Right lobe of liver (tissue), 4 donors: ENCODE measurements around the gene CMC4.

Source experiments
- POLR2A ChIP-seq: fragments of 450-650 bp; IDR thresholded peaks from one replicate; pipeline ENCODE4 v1.6.1; 2017; ENCODE audit warnings: antibody characterized with exemption, mild to moderate bottlenecking
- TF ChIP-seq, protein P1 (sequence below), 4 donors: fragments of 200-600 bp in 3 of 4; fragments of 450-650 bp in 1 of 4; IDR thresholded peaks; one replicate each; pipeline versions ENCODE4 v1.5.1 to v1.8.0; 2016 to 2022; ENCODE audit warnings: antibody characterized with exemption in 4 of 4, mild to moderate bottlenecking in 2 of 4
- donor health status: DM: no; HTN: no; CAD: no.
- donor health status: DM: no; HTN: no; CAD: no.
- donor health status: DM: no; HTN: yes; CAD: no.

DNA sequence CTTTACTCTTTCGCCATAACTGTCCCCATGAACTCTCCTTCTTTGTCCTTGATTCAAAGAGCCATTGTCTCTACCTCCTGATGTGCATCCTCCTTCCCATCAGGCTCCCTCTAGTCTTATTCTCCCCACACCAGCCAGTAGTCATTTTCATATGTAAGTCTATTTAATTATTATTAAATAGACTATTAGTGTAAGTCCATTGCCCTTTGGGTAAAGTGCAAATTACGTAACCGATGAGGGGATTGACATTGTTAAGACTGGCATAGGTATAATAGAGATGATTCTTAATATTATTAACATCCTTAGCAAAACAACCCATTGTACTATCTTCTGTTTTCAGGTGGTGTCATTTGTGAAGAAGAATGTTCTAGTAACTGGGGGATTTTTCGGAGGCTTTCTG, 16.7 kb downstream of the CMC4 start:
- TF ChIP-seq, protein P1, sequence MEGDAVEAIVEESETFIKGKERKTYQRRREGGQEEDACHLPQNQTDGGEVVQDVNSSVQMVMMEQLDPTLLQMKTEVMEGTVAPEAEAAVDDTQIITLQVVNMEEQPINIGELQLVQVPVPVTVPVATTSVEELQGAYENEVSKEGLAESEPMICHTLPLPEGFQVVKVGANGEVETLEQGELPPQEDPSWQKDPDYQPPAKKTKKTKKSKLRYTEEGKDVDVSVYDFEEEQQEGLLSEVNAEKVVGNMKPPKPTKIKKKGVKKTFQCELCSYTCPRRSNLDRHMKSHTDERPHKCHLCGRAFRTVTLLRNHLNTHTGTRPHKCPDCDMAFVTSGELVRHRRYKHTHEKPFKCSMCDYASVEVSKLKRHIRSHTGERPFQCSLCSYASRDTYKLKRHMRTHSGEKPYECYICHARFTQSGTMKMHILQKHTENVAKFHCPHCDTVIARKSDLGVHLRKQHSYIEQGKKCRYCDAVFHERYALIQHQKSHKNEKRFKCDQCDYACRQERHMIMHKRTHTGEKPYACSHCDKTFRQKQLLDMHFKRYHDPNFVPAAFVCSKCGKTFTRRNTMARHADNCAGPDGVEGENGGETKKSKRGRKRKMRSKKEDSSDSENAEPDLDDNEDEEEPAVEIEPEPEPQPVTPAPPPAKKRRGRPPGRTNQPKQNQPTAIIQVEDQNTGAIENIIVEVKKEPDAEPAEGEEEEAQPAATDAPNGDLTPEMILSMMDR (IDR thresholded peaks at IDR 0.05): no peak
- TF ChIP-seq POLR2A: no peak
